ENCODE measurements around the gene EXOC1. TPM values are rescaled to one million over a fixed set of nuclear protein-coding genes. Genes with fewer than 3 reads are reported as not detected.
"Not testable (repeated sequence)": the region's sequence is repeated elsewhere in the genome, so short reads cannot be mapped to it uniquely, and the experiment has no call there.

Gene EXOC1
- total RNA-seq, 1 donor from 2014 or later, result 28.9 TPM

DNA sequence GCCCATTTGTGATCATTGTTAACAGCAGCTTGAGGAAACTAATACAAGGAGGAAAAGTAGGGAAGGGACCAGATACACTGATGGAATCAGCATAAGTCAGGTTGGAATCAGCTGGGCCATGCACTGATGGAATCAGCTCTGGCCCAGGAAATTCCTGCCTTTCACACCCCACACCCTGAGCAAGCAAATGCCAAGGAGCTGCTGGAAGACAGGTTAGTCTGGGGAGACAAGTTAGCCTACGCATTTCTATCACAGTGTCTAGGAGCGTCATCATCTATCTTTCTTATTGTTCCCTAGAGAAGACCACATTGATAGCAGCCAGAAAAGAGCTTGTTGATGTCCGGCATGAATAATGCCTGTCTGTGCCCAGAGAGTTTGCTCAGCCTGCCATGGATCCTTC is 79.1 kb downstream of the EXOC1 start:
- Mint-ChIP-seq H3K27me3 (ENCODE audit: low read depth) (no peaks in the 10 kb centered on the region), H3K4me1 (ENCODE audit: low read depth) (no peaks in the 10 kb centered on the region), H3K27ac (ENCODE audit: unreplicated experiment) (no peak overlapping the region), H3K36me3 (ENCODE audit: low read depth) (peaks cover 1% of the 10 kb centered on the region), H3K9me3 (ENCODE audit: low read depth) (peaks cover 17% of the 10 kb centered on the region), H3K4me3 (ENCODE audit: unreplicated experiment) (no peak overlapping the region)
- no peak for DNase-seq (ENCODE audit: low spot score)
- TF ChIP-seq, protein P1, sequence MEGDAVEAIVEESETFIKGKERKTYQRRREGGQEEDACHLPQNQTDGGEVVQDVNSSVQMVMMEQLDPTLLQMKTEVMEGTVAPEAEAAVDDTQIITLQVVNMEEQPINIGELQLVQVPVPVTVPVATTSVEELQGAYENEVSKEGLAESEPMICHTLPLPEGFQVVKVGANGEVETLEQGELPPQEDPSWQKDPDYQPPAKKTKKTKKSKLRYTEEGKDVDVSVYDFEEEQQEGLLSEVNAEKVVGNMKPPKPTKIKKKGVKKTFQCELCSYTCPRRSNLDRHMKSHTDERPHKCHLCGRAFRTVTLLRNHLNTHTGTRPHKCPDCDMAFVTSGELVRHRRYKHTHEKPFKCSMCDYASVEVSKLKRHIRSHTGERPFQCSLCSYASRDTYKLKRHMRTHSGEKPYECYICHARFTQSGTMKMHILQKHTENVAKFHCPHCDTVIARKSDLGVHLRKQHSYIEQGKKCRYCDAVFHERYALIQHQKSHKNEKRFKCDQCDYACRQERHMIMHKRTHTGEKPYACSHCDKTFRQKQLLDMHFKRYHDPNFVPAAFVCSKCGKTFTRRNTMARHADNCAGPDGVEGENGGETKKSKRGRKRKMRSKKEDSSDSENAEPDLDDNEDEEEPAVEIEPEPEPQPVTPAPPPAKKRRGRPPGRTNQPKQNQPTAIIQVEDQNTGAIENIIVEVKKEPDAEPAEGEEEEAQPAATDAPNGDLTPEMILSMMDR (IDR thresholded peaks at IDR 0.05), result no peak

DNA sequence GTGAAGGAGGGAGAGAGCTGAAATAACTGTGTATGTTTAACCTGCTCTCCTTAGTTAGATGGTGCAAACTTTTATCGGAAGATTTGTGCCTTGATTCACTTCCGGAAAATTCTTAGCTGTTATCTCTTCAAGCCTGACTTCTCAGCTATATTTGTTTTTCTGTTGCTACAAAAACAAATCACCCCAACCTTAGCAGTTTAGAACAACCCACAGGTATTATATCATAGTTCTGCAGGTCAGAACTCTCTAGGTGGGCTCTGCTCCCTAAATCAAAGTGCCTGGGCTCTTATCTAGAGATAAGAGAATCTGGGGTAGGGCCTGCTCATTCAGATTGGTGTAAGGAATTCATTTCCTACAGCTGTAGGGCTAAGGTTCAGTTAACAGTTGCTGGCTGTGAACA is 80.2 kb downstream of the EXOC1 start:
- Mint-ChIP-seq H3K9me3 (ENCODE audit: low read depth) (peaks cover 24% of the 10 kb centered on the region), H3K4me3 (ENCODE audit: unreplicated experiment) (no peak overlapping the region), H3K27me3 (ENCODE audit: low read depth) (no peaks in the 10 kb centered on the region), H3K4me1 (ENCODE audit: low read depth) (no peaks in the 10 kb centered on the region), H3K36me3 (ENCODE audit: low read depth) (peaks cover 7% of the 10 kb centered on the region), H3K27ac (ENCODE audit: unreplicated experiment) (no peak overlapping the region)
- TF ChIP-seq, protein P1 (IDR thresholded peaks at IDR 0.05), result no peak
- no peak for DNase-seq (ENCODE audit: low spot score)

DNA sequence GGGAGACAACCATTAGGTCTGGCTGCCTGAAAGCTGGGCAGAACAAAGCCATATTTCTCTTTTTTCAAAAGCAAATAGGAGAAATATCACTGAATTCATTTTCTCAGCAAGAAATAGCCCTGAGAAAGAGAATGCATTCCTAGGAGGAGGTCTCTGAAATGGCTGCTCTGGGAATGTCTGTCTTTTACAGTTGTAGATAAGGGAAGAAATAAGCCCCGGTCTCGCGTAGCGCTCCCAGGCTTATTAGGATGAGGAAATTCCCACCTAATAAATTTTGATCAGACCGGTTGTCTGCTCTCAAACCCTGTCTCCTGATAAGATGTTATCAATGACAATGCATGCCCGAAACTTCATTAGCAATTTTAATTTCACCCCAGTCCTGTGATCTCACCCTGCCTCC is 82.5 kb downstream of the EXOC1 start:
- not testable (repeated sequence) for H3K27ac Mint-ChIP-seq (ENCODE audit: unreplicated experiment); DNase-seq (ENCODE audit: low spot score); H3K4me1 Mint-ChIP-seq (ENCODE audit: low read depth); H3K27me3 Mint-ChIP-seq (ENCODE audit: low read depth); H3K36me3 Mint-ChIP-seq (ENCODE audit: low read depth); H3K4me3 Mint-ChIP-seq (ENCODE audit: unreplicated experiment)
- peaks cover 24% of the 10 kb centered on the region for H3K9me3 Mint-ChIP-seq (ENCODE audit: low read depth)

DNA sequence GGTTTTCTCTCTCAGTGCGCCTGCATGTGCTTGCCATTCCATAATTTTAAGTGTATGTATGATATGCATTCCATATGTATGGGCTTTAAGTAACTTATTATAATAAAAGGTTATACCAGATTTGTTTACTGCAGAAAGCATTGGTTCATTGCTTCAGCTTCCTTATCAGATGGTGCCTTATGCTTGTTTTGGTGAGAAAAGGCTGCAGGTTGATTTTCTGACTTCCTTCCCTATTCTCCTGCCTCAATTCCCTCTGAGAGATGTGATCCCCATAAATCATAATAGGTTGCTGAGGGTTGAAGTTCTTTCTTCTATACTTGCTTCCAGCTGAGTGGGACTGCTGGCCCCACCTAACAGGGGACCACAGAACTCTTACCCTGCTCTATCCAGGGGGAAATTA is 85.0 kb downstream of the EXOC1 start:
- no peaks in the 10 kb centered on the region for H3K4me1 Mint-ChIP-seq (ENCODE audit: low read depth)
- H3K27ac Mint-ChIP-seq (ENCODE audit: unreplicated experiment), result no peak overlapping the region
- H3K9me3 Mint-ChIP-seq (ENCODE audit: low read depth), result peaks cover 24% of the 10 kb centered on the region
- H3K4me3 Mint-ChIP-seq (ENCODE audit: unreplicated experiment), result no peak overlapping the region
- peaks cover 7% of the 10 kb centered on the region for H3K36me3 Mint-ChIP-seq (ENCODE audit: low read depth)
- TF ChIP-seq, protein P1 (IDR thresholded peaks at IDR 0.05), result no peak
- no peaks in the 10 kb centered on the region for H3K27me3 Mint-ChIP-seq (ENCODE audit: low read depth)
- no peak for DNase-seq (ENCODE audit: low spot score)

DNA sequence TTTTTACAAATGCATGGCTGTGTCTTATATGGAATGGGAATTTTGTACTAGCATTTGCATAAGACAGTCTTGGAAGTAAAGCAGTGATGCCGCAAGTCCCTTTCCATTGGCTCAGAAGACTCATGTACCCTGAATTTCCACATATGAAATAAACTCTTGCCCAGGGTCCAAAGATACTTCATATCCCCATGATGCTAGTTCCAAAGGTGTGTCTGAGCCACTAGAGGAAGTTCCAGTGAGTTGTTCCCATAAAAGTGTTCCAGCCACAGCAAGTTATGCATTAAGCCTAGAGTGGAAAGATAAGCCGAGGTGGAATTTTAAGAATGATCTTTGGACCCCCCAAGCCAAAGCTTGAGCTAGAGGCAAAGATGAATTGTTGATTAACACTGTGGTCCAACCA is 86.0 kb downstream of the EXOC1 start:
- Mint-ChIP-seq H3K4me3 (ENCODE audit: unreplicated experiment) (no peak overlapping the region), H3K9me3 (ENCODE audit: low read depth) (peaks cover 19% of the 10 kb centered on the region), H3K4me1 (ENCODE audit: low read depth) (no peaks in the 10 kb centered on the region), H3K27me3 (ENCODE audit: low read depth) (no peaks in the 10 kb centered on the region), H3K36me3 (ENCODE audit: low read depth) (peaks cover 7% of the 10 kb centered on the region), H3K27ac (ENCODE audit: unreplicated experiment) (no peak overlapping the region)
- no peak for DNase-seq (ENCODE audit: low spot score)
- TF ChIP-seq, protein P1 (IDR thresholded peaks at IDR 0.05), result no peak

DNA sequence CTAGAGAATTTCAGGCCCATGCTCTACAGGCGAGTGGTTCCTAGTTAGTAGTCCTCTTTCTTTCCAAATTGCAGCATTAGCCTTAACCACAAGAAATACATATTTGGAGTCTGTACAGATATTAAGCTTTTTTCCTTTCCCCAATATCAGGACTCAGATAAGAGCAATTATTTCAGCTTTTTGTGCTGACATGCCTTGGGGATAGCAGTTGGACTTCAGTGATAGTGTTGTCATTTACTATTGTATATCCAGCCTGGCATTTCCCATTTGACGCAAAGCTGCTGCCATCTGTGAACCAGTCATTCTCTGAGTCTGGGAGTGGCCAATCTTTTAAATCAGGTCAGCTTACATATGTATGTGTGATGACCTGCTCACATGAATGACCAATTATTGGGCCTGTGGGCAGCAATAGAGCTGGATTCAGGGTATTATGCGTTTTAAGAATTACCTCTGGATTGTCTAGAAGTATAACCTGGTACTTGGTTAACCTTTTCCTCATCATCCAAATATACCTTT is 88.5 kb downstream of the EXOC1 start:
- peaks cover 5% of the 10 kb centered on the region for H3K4me1 Mint-ChIP-seq (ENCODE audit: low read depth)
- TF ChIP-seq, protein P1 (IDR thresholded peaks at IDR 0.05), result no peak
- no peak overlapping the region for H3K27ac Mint-ChIP-seq (ENCODE audit: unreplicated experiment)
- H3K27me3 Mint-ChIP-seq (ENCODE audit: low read depth), result no peaks in the 10 kb centered on the region
- peaks cover 7% of the 10 kb centered on the region for H3K36me3 Mint-ChIP-seq (ENCODE audit: low read depth)
- no peak for DNase-seq (ENCODE audit: low spot score)
- H3K9me3 Mint-ChIP-seq (ENCODE audit: low read depth), result peaks cover 8% of the 10 kb centered on the region
- H3K4me3 Mint-ChIP-seq (ENCODE audit: unreplicated experiment), result no peak overlapping the region

Measured in chondrocyte (in vitro differentiated cells).